ENCODE data around the gene HEXB. TPM values are rescaled to one million over a fixed set of nuclear protein-coding genes. Genes with fewer than 3 reads are reported as not detected.
"Not testable (repeated sequence)": the region's sequence is repeated elsewhere in the genome, so short reads cannot be mapped to it uniquely, and the experiment has no call there.

HEXB gene
- total RNA-seq, 1 experiment from 2014 or later, result 65.3 TPM

GRCh38 chr5:74673011-74673790 is 11.8 kb upstream of the HEXB start:
- peaks cover 10% of the 10 kb centered on the region for H3K27me3 ChIP-seq (replicated peaks; ENCODE audit: insufficient read depth, low read depth, low read length, poor library complexity)
- CTCF ChIA-PET, result no interaction called here
- H3K4me3 ChIP-seq (ENCODE audit: low read depth, low read length, poor library complexity, severe bottlenecking), result no peak overlapping the region
- BruUV-seq (replicated peaks), result no TSS peak
- TF ChIP-seq EZH2 (IDR thresholded peaks at IDR 0.05; ENCODE audit: borderline replicate concordance, low read depth, low read length, poor library complexity, severe bottlenecking) (no peak), CTCF (conservative IDR thresholded peaks at IDR 0.05; ENCODE audit: low read depth, low read length) (peak; percentile 62)
- DNase-seq (ENCODE audit: low spot score), result peak; percentile 66
- POLR2A ChIA-PET (ENCODE audit: low non-redundant PET), result no interaction called here
- no peak overlapping the region for H3K27ac ChIP-seq (ENCODE audit: low read depth, low read length, poor library complexity, severe bottlenecking)
- H3K9me3 ChIP-seq (ENCODE audit: low read depth, low read length, poor library complexity, severe bottlenecking), result no peaks in the 10 kb centered on the region
- H3K36me3 ChIP-seq (ENCODE audit: insufficient read depth, low read length, poor library complexity, severe bottlenecking), result no peaks in the 10 kb centered on the region
- H3K4me1 ChIP-seq (ENCODE audit: insufficient read depth, low read length, poor library complexity, severe bottlenecking), result no peaks in the 10 kb centered on the region
- intact Hi-C loops (cut with micrococcal nuclease; ENCODE audit: unreplicated experiment), result loop anchor here (1.0 to 10.0 kb wide), 4 partner anchors 246 to 1582 kb away; partner anchors contain the start of gene GCNT4

DNA sequence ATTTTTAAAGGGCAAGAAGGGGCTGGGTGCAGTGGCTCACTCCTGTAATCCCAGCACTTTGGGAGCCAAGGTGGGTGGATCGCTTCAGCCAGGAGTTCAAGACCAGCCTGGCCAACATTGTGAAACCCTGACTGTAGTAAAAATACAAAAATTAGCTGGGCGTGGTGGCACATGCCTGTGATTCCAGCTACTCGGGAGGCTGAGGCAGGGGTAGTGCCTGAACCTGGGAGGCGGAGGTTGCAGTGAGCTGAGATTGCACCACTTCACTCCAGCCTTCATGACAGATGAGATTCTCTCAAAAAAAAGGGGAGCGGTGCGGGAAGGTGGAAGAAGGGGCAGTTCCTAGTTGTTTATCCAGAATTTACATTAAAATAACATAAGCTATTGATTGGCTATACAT is 8.6 kb upstream of the HEXB start:
- H3K27ac ChIP-seq (ENCODE audit: low read depth, low read length, poor library complexity, severe bottlenecking); CTCF ChIA-PET; DNase-seq (ENCODE audit: low spot score); H3K36me3 ChIP-seq (ENCODE audit: insufficient read depth, low read length, poor library complexity, severe bottlenecking); H3K9me3 ChIP-seq (ENCODE audit: low read depth, low read length, poor library complexity, severe bottlenecking); H3K27me3 ChIP-seq (replicated peaks; ENCODE audit: insufficient read depth, low read depth, low read length, poor library complexity); BruUV-seq (replicated peaks); H3K4me3 ChIP-seq (ENCODE audit: low read depth, low read length, poor library complexity, severe bottlenecking); H3K4me1 ChIP-seq (ENCODE audit: insufficient read depth, low read length, poor library complexity, severe bottlenecking): not testable (repeated sequence)
- intact Hi-C loops (cut with micrococcal nuclease; ENCODE audit: unreplicated experiment), result loop anchor here (10.0 kb wide), 3 partner anchors 378 to 1578 kb away; partner anchors contain the start of gene GCNT4
- POLR2A ChIA-PET (ENCODE audit: low non-redundant PET), result interaction anchor here (0.7 kb wide), 1 partner anchor 260 kb away, joined by 3 read pairs; no protein-coding TSS in a partner anchor

GRCh38 chr5:74678123-74678522 is 6.9 kb upstream of the HEXB start:
- DNase-seq (ENCODE audit: low spot score); H3K9me3 ChIP-seq (ENCODE audit: low read depth, low read length, poor library complexity, severe bottlenecking); H3K27me3 ChIP-seq (replicated peaks; ENCODE audit: insufficient read depth, low read depth, low read length, poor library complexity); BruUV-seq (replicated peaks); H3K4me1 ChIP-seq (ENCODE audit: insufficient read depth, low read length, poor library complexity, severe bottlenecking); CTCF ChIA-PET; H3K36me3 ChIP-seq (ENCODE audit: insufficient read depth, low read length, poor library complexity, severe bottlenecking); H3K27ac ChIP-seq (ENCODE audit: low read depth, low read length, poor library complexity, severe bottlenecking); POLR2A ChIA-PET (ENCODE audit: low non-redundant PET); H3K4me3 ChIP-seq (ENCODE audit: low read depth, low read length, poor library complexity, severe bottlenecking): not testable (repeated sequence)
- intact Hi-C loops (cut with micrococcal nuclease; ENCODE audit: unreplicated experiment), result loop anchor here (10.0 kb wide), 3 partner anchors 377 to 1577 kb away; partner anchors contain the start of gene GCNT4

GRCh38 chr5:74679300-74679699 is 5.7 kb upstream of the HEXB start:
- H3K36me3 ChIP-seq (ENCODE audit: insufficient read depth, low read length, poor library complexity, severe bottlenecking); CTCF ChIA-PET; POLR2A ChIA-PET (ENCODE audit: low non-redundant PET); BruUV-seq (replicated peaks); H3K4me3 ChIP-seq (ENCODE audit: low read depth, low read length, poor library complexity, severe bottlenecking); H3K27ac ChIP-seq (ENCODE audit: low read depth, low read length, poor library complexity, severe bottlenecking); H3K4me1 ChIP-seq (ENCODE audit: insufficient read depth, low read length, poor library complexity, severe bottlenecking); H3K9me3 ChIP-seq (ENCODE audit: low read depth, low read length, poor library complexity, severe bottlenecking); DNase-seq (ENCODE audit: low spot score); H3K27me3 ChIP-seq (replicated peaks; ENCODE audit: insufficient read depth, low read depth, low read length, poor library complexity): not testable (repeated sequence)
- intact Hi-C loops (cut with micrococcal nuclease; ENCODE audit: unreplicated experiment), result loop anchor here (10.0 kb wide), 3 partner anchors 376 to 1576 kb away; partner anchors contain the start of gene GCNT4
